Lung (tissue), 12 donors: ENCODE data around the gene GRID2. TPM values are rescaled to one million over a fixed set of nuclear protein-coding genes. Genes with fewer than 3 reads are reported as not detected.

ENCODE experiments used
- ATAC-seq: fragments of 200-7000 bp; cut with Tn5 transposase; one replicate; pipeline ENCODE4 v1.9.1; 2020; ENCODE audit warnings: moderate number of reproducible peaks; ENCODE audit not compliant: insufficient read depth, low FRiP score
- DNase-seq, 3 donors: peaks; one replicate each; pipeline ENCODE4 v3.0.0-alpha.2; 2013 to 2017
- H3K27ac ChIP-seq, 2 donors: one replicate each; pipeline ENCODE4 v1.5.1; 2013; ENCODE audit warnings: mild to moderate bottlenecking in 2 of 2, moderate library complexity in 2 of 2, control low read depth in 1 of 2, inconsistent platforms in 1 of 2, low read depth in 1 of 2, low read length in 1 of 2
- H3K27me3 ChIP-seq, 3 donors: one replicate each; pipeline ENCODE4 v1.5.1; 2013; ENCODE audit warnings: low read length in 2 of 3; ENCODE audit not compliant: control insufficient read depth in 3 of 3, insufficient read depth in 3 of 3
- H3K36me3 ChIP-seq, 4 donors: one replicate each; pipeline ENCODE4 v1.5.1; 2013; ENCODE audit warnings: low read length in 4 of 4, mild to moderate bottlenecking in 1 of 4, moderate library complexity in 1 of 4; ENCODE audit not compliant: control insufficient read depth in 4 of 4, insufficient read depth in 4 of 4
- H3K4me1 ChIP-seq, 5 donors: one replicate each; pipeline ENCODE4 v1.5.1; 2013; ENCODE audit warnings: low read length in 5 of 5, mild to moderate bottlenecking in 2 of 5, moderate library complexity in 1 of 5; ENCODE audit not compliant: control insufficient read depth in 5 of 5, insufficient read depth in 5 of 5
- H3K4me3 ChIP-seq: one replicate; pipeline ENCODE4 v1.5.1; 2013; ENCODE audit warnings: mild to moderate bottlenecking, control low read depth, moderate library complexity
- H3K9ac ChIP-seq, 2 donors: one replicate each; pipeline ENCODE4 v1.5.1; 2013; ENCODE audit warnings: low read length in 2 of 2, control low read depth in 1 of 2; ENCODE audit not compliant: insufficient read depth in 1 of 2
- H3K9me3 ChIP-seq, 4 donors: one replicate each; pipeline ENCODE4 v1.5.1; 2013; ENCODE audit warnings: low read length in 3 of 4, mild to moderate bottlenecking in 1 of 4, moderate library complexity in 1 of 4; ENCODE audit not compliant: control insufficient read depth in 4 of 4, insufficient read depth in 3 of 4
- WGBS, 2 donors: extraction: QIAGEN DNeasy Blood & Tissue Kit; methylation state at CpG; one replicate each; pipeline ENCODE4 v1.1.7; 2013; 5-methylcytosine and 5-hydroxymethylcytosine counted together
- polyA plus RNA-seq, 2 donors: library from polyadenylated mRNA; stranded (reverse); fragments of 200-250 nt; gene quantifications; one replicate each; pipeline ENCODE4 v1.2.1, GENCODE V29; 2013
- total RNA-seq, 2 donors: library from RNA; depleted of rRNA in 1 of 2; stranded (reverse); fragments of >200 nt in 1 of 2; gene quantifications; one replicate each; pipeline ENCODE4 v1.2.1, GENCODE V29; 2014 to 2021
- TF ChIP-seq, protein P1 (sequence below): IDR thresholded peaks from 2 replicates; pipeline ENCODE4 v1.5.1; 2012; ENCODE audit warnings: mild to moderate bottlenecking; ENCODE audit errors: control extremely low read depth, extremely low read depth
- donor health status: control.
- donor health status: control.
- donor health status: Bipolar disorder and iron deficiency.
- donor health status: healthy.
- donor health status: DM: yes; HTN: yes; CAD: no.

GRID2 gene
- total and polyA plus RNA-seq, 4 donors = 0.09 to 1.3 TPM; not detected in 2

DNA sequence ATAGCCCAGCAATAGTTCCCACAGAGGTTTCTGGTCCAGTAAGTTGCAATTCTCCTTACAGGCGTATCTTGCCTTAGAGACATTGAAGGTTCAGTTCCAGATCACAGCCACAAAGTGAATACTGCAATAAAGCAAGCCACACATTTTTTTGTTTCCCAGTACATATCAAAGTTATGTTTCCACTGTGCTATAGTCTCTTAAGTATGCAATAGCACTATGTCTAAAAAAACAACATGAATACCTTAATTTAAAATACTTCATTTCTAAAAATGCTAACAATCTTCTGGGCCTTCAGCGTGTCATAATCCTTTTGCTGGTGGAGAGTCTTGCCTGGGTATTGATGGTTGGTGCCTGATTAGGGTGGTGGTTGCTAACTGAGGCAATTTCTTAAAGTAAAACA is 659.1 kb downstream of the GRID2 start:
- no peak for DNase-seq
- Histone ChIP-seq H3K4me3 (no peak overlapping the region), H3K9me3 (no peaks in the 10 kb centered on the region), H3K27me3 (no peaks in the 10 kb centered on the region), H3K9ac (no peak overlapping the region), H3K27ac (no peak overlapping the region), H3K4me1 (no peaks in the 10 kb centered on the region), H3K36me3 (no peaks in the 10 kb centered on the region)
- no peak for ATAC-seq
- TF ChIP-seq, protein P1, sequence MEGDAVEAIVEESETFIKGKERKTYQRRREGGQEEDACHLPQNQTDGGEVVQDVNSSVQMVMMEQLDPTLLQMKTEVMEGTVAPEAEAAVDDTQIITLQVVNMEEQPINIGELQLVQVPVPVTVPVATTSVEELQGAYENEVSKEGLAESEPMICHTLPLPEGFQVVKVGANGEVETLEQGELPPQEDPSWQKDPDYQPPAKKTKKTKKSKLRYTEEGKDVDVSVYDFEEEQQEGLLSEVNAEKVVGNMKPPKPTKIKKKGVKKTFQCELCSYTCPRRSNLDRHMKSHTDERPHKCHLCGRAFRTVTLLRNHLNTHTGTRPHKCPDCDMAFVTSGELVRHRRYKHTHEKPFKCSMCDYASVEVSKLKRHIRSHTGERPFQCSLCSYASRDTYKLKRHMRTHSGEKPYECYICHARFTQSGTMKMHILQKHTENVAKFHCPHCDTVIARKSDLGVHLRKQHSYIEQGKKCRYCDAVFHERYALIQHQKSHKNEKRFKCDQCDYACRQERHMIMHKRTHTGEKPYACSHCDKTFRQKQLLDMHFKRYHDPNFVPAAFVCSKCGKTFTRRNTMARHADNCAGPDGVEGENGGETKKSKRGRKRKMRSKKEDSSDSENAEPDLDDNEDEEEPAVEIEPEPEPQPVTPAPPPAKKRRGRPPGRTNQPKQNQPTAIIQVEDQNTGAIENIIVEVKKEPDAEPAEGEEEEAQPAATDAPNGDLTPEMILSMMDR = no peak
- WGBS, 2 donors = 84 to 94% methylated on average over 2 of the region's 2 CpGs

DNA sequence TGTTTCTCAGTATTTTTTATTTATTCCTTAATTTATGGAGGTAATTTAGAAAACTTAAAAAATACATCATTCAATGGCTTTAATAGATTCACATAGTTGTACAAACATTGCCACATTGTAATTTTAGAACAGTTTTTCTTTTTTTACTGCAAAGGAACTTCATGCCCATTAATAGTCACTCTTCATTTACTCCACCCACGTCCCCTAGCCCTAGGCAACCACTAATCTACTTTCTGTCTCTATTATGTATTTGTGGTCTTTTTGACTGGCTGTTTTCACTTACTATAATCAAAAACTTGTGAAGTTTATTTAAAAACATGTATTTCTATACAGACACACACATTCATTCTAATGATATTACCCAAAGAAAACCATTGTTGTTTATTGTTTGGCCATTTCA is 664.8 kb downstream of the GRID2 start:
- WGBS, 2 donors = 75 to 81% methylated on average over 1 of the region's 1 CpG
- H3K36me3 ChIP-seq = no peaks in the 10 kb centered on the region
- no peak for DNase-seq

DNA sequence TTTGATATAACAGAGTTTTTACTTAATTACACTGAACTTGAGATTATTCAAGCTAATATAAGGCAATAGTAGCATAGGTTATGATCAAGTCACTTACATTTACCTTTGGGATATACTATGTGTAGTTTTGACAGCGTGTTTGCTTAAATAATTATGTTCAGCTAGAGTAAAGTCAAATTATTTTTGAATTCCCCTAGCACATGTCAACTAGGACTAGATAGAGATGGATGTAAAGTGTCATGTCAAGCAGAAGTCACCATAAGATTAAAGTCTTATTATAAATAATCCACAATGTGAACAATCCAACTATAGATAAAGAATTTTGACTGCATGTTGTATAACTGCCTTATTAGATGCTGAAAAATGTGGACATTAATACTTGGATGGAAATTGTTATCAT is 665.2 kb downstream of the GRID2 start:
- no peak for ATAC-seq
- 77 to 81% methylated on average over 1 of the region's 1 CpG for WGBS, 2 donors
- TF ChIP-seq, protein P1 = no peak
- Histone ChIP-seq H3K9ac (no peak overlapping the region), H3K4me3 (no peak overlapping the region), H3K4me1 (no peaks in the 10 kb centered on the region), H3K36me3 (no peaks in the 10 kb centered on the region), H3K9me3 (peaks cover 0 to 6% (median 0%) of the 10 kb centered on the region in 4 donors), H3K27ac (no peak overlapping the region), H3K27me3 (no peaks in the 10 kb centered on the region)
- no peak for DNase-seq

More for the DNA sequence above, 664.8 kb downstream of the GRID2 start:
- H3K9ac ChIP-seq = no peak overlapping the region
- H3K27me3 ChIP-seq = no peaks in the 10 kb centered on the region
- H3K4me3 ChIP-seq = no peak overlapping the region
- H3K27ac ChIP-seq = no peak overlapping the region
- no peaks in the 10 kb centered on the region for H3K4me1 ChIP-seq
- TF ChIP-seq, protein P1 = no peak
- ATAC-seq = no peak
- peaks cover 0 to 6% (median 0%) of the 10 kb centered on the region in 4 donors for H3K9me3 ChIP-seq
